ENCODE results near the gene SDK1.

GRCh38 chr7:4203626-4204512 is 902.8 kb downstream of the SDK1 start:
- TF ChIP-seq MAX (IDR thresholded peaks at IDR 0.05), result no peak
- no peak for TF ChIP-seq JUND (IDR thresholded peaks at IDR 0.05)
- TF ChIP-seq, protein P1, sequence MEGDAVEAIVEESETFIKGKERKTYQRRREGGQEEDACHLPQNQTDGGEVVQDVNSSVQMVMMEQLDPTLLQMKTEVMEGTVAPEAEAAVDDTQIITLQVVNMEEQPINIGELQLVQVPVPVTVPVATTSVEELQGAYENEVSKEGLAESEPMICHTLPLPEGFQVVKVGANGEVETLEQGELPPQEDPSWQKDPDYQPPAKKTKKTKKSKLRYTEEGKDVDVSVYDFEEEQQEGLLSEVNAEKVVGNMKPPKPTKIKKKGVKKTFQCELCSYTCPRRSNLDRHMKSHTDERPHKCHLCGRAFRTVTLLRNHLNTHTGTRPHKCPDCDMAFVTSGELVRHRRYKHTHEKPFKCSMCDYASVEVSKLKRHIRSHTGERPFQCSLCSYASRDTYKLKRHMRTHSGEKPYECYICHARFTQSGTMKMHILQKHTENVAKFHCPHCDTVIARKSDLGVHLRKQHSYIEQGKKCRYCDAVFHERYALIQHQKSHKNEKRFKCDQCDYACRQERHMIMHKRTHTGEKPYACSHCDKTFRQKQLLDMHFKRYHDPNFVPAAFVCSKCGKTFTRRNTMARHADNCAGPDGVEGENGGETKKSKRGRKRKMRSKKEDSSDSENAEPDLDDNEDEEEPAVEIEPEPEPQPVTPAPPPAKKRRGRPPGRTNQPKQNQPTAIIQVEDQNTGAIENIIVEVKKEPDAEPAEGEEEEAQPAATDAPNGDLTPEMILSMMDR (IDR thresholded peaks at IDR 0.05; ENCODE audit: low read depth, low read length, missing input control), result no peak
- TF ChIP-seq, protein P2, sequence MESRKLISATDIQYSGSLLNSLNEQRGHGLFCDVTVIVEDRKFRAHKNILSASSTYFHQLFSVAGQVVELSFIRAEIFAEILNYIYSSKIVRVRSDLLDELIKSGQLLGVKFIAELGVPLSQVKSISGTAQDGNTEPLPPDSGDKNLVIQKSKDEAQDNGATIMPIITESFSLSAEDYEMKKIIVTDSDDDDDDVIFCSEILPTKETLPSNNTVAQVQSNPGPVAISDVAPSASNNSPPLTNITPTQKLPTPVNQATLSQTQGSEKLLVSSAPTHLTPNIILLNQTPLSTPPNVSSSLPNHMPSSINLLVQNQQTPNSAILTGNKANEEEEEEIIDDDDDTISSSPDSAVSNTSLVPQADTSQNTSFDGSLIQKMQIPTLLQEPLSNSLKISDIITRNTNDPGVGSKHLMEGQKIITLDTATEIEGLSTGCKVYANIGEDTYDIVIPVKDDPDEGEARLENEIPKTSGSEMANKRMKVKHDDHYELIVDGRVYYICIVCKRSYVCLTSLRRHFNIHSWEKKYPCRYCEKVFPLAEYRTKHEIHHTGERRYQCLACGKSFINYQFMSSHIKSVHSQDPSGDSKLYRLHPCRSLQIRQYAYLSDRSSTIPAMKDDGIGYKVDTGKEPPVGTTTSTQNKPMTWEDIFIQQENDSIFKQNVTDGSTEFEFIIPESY (IDR thresholded peaks at IDR 0.05), result no peak
- TF ChIP-seq GABPA (IDR thresholded peaks at IDR 0.05 in 1 of 2, conservative IDR thresholded peaks at IDR 0.05 in 1 of 2), result no peak
- TF ChIP-seq YY1 (IDR thresholded peaks at IDR 0.05), result no peak
- no peak for TF ChIP-seq RAD21 (IDR thresholded peaks at IDR 0.05)
- TF ChIP-seq, protein P3, sequence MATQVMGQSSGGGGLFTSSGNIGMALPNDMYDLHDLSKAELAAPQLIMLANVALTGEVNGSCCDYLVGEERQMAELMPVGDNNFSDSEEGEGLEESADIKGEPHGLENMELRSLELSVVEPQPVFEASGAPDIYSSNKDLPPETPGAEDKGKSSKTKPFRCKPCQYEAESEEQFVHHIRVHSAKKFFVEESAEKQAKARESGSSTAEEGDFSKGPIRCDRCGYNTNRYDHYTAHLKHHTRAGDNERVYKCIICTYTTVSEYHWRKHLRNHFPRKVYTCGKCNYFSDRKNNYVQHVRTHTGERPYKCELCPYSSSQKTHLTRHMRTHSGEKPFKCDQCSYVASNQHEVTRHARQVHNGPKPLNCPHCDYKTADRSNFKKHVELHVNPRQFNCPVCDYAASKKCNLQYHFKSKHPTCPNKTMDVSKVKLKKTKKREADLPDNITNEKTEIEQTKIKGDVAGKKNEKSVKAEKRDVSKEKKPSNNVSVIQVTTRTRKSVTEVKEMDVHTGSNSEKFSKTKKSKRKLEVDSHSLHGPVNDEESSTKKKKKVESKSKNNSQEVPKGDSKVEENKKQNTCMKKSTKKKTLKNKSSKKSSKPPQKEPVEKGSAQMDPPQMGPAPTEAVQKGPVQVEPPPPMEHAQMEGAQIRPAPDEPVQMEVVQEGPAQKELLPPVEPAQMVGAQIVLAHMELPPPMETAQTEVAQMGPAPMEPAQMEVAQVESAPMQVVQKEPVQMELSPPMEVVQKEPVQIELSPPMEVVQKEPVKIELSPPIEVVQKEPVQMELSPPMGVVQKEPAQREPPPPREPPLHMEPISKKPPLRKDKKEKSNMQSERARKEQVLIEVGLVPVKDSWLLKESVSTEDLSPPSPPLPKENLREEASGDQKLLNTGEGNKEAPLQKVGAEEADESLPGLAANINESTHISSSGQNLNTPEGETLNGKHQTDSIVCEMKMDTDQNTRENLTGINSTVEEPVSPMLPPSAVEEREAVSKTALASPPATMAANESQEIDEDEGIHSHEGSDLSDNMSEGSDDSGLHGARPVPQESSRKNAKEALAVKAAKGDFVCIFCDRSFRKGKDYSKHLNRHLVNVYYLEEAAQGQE (IDR thresholded peaks at IDR 0.05), result no peak
- TF ChIP-seq TAF1 (conservative IDR thresholded peaks at IDR 0.05), result no peak
- no peak for TF ChIP-seq EGR1 (IDR thresholded peaks at IDR 0.05; ENCODE audit: low read depth in 2 of 2)
- no peak for TF ChIP-seq SP1 (IDR thresholded peaks at IDR 0.05)
- TF ChIP-seq FOXA1 (IDR thresholded peaks at IDR 0.05), result no peak
- TF ChIP-seq, protein P4, sequence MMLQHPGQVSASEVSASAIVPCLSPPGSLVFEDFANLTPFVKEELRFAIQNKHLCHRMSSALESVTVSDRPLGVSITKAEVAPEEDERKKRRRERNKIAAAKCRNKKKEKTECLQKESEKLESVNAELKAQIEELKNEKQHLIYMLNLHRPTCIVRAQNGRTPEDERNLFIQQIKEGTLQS (IDR thresholded peaks at IDR 0.05), result no peak
- TF ChIP-seq RXRA (IDR thresholded peaks at IDR 0.05), result no peak

Data from liver (tissue), 3 donors.